ENCODE results near the gene TOMM7.
A peak's percentile ranks its signal among the peaks of the same experiment; 100 is the strongest.
"Not testable (repeated sequence)": the region's sequence is repeated elsewhere in the genome, so short reads cannot be mapped to it uniquely, and the experiment has no call there.

Gene TOMM7

GRCh38 chr7:22850394-22850793 is 27.7 kb upstream of the TOMM7 start:
- H3K4me3 ChIP-seq (ENCODE audit: low read depth, low read length); H3K36me3 ChIP-seq (ENCODE audit: control insufficient read depth, insufficient read depth, low read length); H3K9ac ChIP-seq (ENCODE audit: low read depth, low read length); H3K4me1 ChIP-seq (ENCODE audit: control insufficient read depth, insufficient read depth, low read length); H3K9me3 ChIP-seq (ENCODE audit: control insufficient read depth, insufficient read depth, low read length): not testable (repeated sequence)
- H3K27me3 ChIP-seq (ENCODE audit: control insufficient read depth, insufficient read depth, low read length): peaks cover 12% of the 10 kb centered on the region

GRCh38 chr7:22849662-22850061 is 27.0 kb upstream of the TOMM7 start:
- no peak overlapping the region for H3K9ac ChIP-seq (ENCODE audit: low read depth, low read length)
- no peaks in the 10 kb centered on the region for H3K9me3 ChIP-seq (ENCODE audit: control insufficient read depth, insufficient read depth, low read length)
- H3K27me3 ChIP-seq (ENCODE audit: control insufficient read depth, insufficient read depth, low read length): peaks cover 12% of the 10 kb centered on the region
- H3K4me1 ChIP-seq (ENCODE audit: control insufficient read depth, insufficient read depth, low read length): peaks cover 4% of the 10 kb centered on the region
- H3K36me3 ChIP-seq (ENCODE audit: control insufficient read depth, insufficient read depth, low read length): no peaks in the 10 kb centered on the region
- H3K4me3 ChIP-seq (ENCODE audit: low read depth, low read length): no peak overlapping the region

GRCh38 chr7:22849172-22849571 is 26.5 kb upstream of the TOMM7 start:
- no peak overlapping the region for H3K4me3 ChIP-seq (ENCODE audit: low read depth, low read length)
- peaks cover 4% of the 10 kb centered on the region for H3K4me1 ChIP-seq (ENCODE audit: control insufficient read depth, insufficient read depth, low read length)
- H3K9ac ChIP-seq (ENCODE audit: low read depth, low read length): no peak overlapping the region
- no peaks in the 10 kb centered on the region for H3K9me3 ChIP-seq (ENCODE audit: control insufficient read depth, insufficient read depth, low read length)
- H3K36me3 ChIP-seq (ENCODE audit: control insufficient read depth, insufficient read depth, low read length): no peaks in the 10 kb centered on the region
- H3K27me3 ChIP-seq (ENCODE audit: control insufficient read depth, insufficient read depth, low read length): peaks cover 12% of the 10 kb centered on the region

GRCh38 chr7:22846961-22847360 is 24.3 kb upstream of the TOMM7 start:
- Histone ChIP-seq H3K9ac (ENCODE audit: low read depth, low read length) (no peak overlapping the region), H3K36me3 (ENCODE audit: control insufficient read depth, insufficient read depth, low read length) (no peaks in the 10 kb centered on the region), H3K9me3 (ENCODE audit: control insufficient read depth, insufficient read depth, low read length) (no peaks in the 10 kb centered on the region), H3K27me3 (ENCODE audit: control insufficient read depth, insufficient read depth, low read length) (peaks cover 3% of the 10 kb centered on the region), H3K4me1 (ENCODE audit: control insufficient read depth, insufficient read depth, low read length) (peaks cover 13% of the 10 kb centered on the region), H3K4me3 (ENCODE audit: low read depth, low read length) (no peak overlapping the region)

GRCh38 chr7:22845221-22845834 is 22.7 kb upstream of the TOMM7 start:
- Histone ChIP-seq H3K27me3 (ENCODE audit: control insufficient read depth, insufficient read depth, low read length) (peaks cover 3% of the 10 kb centered on the region), H3K4me3 (ENCODE audit: low read depth, low read length) (no peak overlapping the region), H3K9ac (ENCODE audit: low read depth, low read length) (no peak overlapping the region), H3K9me3 (ENCODE audit: control insufficient read depth, insufficient read depth, low read length) (no peaks in the 10 kb centered on the region), H3K4me1 (ENCODE audit: control insufficient read depth, insufficient read depth, low read length) (peaks cover 12% of the 10 kb centered on the region), H3K36me3 (ENCODE audit: control insufficient read depth, insufficient read depth, low read length) (no peaks in the 10 kb centered on the region)

- no peak overlapping the region for H3K9ac ChIP-seq (ENCODE audit: low read depth, low read length)
- no peaks in the 10 kb centered on the region for H3K36me3 ChIP-seq (ENCODE audit: control insufficient read depth, insufficient read depth, low read length)
- H3K4me1 ChIP-seq (ENCODE audit: control insufficient read depth, insufficient read depth, low read length): peaks cover 12% of the 10 kb centered on the region
- H3K9me3 ChIP-seq (ENCODE audit: control insufficient read depth, insufficient read depth, low read length): no peaks in the 10 kb centered on the region
- no peak overlapping the region for H3K4me3 ChIP-seq (ENCODE audit: low read depth, low read length)
- peaks cover 3% of the 10 kb centered on the region for H3K27me3 ChIP-seq (ENCODE audit: control insufficient read depth, insufficient read depth, low read length)
Observed at GRCh38 chr7:22843681-22844309, 21.1 kb upstream of the TOMM7 start.

- Histone ChIP-seq H3K36me3 (ENCODE audit: control insufficient read depth, insufficient read depth, low read length) (no peaks in the 10 kb centered on the region), H3K4me3 (ENCODE audit: low read depth, low read length) (no peak overlapping the region), H3K9me3 (ENCODE audit: control insufficient read depth, insufficient read depth, low read length) (no peaks in the 10 kb centered on the region), H3K9ac (ENCODE audit: low read depth, low read length) (no peak overlapping the region), H3K4me1 (ENCODE audit: control insufficient read depth, insufficient read depth, low read length) (peaks cover 12% of the 10 kb centered on the region), H3K27me3 (ENCODE audit: control insufficient read depth, insufficient read depth, low read length) (peaks cover 3% of the 10 kb centered on the region)
Observed at GRCh38 chr7:22842973-22843372, 20.3 kb upstream of the TOMM7 start.

GRCh38 chr7:22842383-22842941 is 19.8 kb upstream of the TOMM7 start:
- Histone ChIP-seq H3K9ac (ENCODE audit: low read depth, low read length) (no peak overlapping the region), H3K4me1 (ENCODE audit: control insufficient read depth, insufficient read depth, low read length) (peaks cover 12% of the 10 kb centered on the region), H3K4me3 (ENCODE audit: low read depth, low read length) (no peak overlapping the region), H3K27me3 (ENCODE audit: control insufficient read depth, insufficient read depth, low read length) (peaks cover 3% of the 10 kb centered on the region), H3K36me3 (ENCODE audit: control insufficient read depth, insufficient read depth, low read length) (no peaks in the 10 kb centered on the region), H3K9me3 (ENCODE audit: control insufficient read depth, insufficient read depth, low read length) (no peaks in the 10 kb centered on the region)

- H3K9me3 ChIP-seq (ENCODE audit: control insufficient read depth, insufficient read depth, low read length): no peaks in the 10 kb centered on the region
- H3K4me1 ChIP-seq (ENCODE audit: control insufficient read depth, insufficient read depth, low read length): peaks cover 13% of the 10 kb centered on the region
- no peak overlapping the region for H3K4me3 ChIP-seq (ENCODE audit: low read depth, low read length)
- H3K9ac ChIP-seq (ENCODE audit: low read depth, low read length): peak overlapping the region; percentile 65
- peaks cover 3% of the 10 kb centered on the region for H3K27me3 ChIP-seq (ENCODE audit: control insufficient read depth, insufficient read depth, low read length)
- no peaks in the 10 kb centered on the region for H3K36me3 ChIP-seq (ENCODE audit: control insufficient read depth, insufficient read depth, low read length)
Observed at GRCh38 chr7:22841954-22842353, 19.3 kb upstream of the TOMM7 start.

- no peaks in the 10 kb centered on the region for H3K27me3 ChIP-seq (ENCODE audit: control insufficient read depth, insufficient read depth, low read length)
- H3K4me1 ChIP-seq (ENCODE audit: control insufficient read depth, insufficient read depth, low read length): peaks cover 7% of the 10 kb centered on the region
- H3K36me3 ChIP-seq (ENCODE audit: control insufficient read depth, insufficient read depth, low read length): no peaks in the 10 kb centered on the region
- H3K9me3 ChIP-seq (ENCODE audit: control insufficient read depth, insufficient read depth, low read length): no peaks in the 10 kb centered on the region
- no peak overlapping the region for H3K4me3 ChIP-seq (ENCODE audit: low read depth, low read length)
- no peak overlapping the region for H3K9ac ChIP-seq (ENCODE audit: low read depth, low read length)
Observed at GRCh38 chr7:22837308-22837707, 14.7 kb upstream of the TOMM7 start.

- H3K9me3 ChIP-seq (ENCODE audit: control insufficient read depth, insufficient read depth, low read length); H3K4me1 ChIP-seq (ENCODE audit: control insufficient read depth, insufficient read depth, low read length); H3K4me3 ChIP-seq (ENCODE audit: low read depth, low read length); H3K27me3 ChIP-seq (ENCODE audit: control insufficient read depth, insufficient read depth, low read length); H3K36me3 ChIP-seq (ENCODE audit: control insufficient read depth, insufficient read depth, low read length); H3K9ac ChIP-seq (ENCODE audit: low read depth, low read length): not testable (repeated sequence)
Observed at GRCh38 chr7:22836506-22836905, 13.9 kb upstream of the TOMM7 start.

GRCh38 chr7:22833957-22834356 is 11.3 kb upstream of the TOMM7 start:
- Histone ChIP-seq H3K4me1 (ENCODE audit: control insufficient read depth, insufficient read depth, low read length) (peaks cover 2% of the 10 kb centered on the region), H3K9ac (ENCODE audit: low read depth, low read length) (no peak overlapping the region), H3K9me3 (ENCODE audit: control insufficient read depth, insufficient read depth, low read length) (no peaks in the 10 kb centered on the region), H3K36me3 (ENCODE audit: control insufficient read depth, insufficient read depth, low read length) (no peaks in the 10 kb centered on the region), H3K27me3 (ENCODE audit: control insufficient read depth, insufficient read depth, low read length) (no peaks in the 10 kb centered on the region), H3K4me3 (ENCODE audit: low read depth, low read length) (no peak overlapping the region)

Measured in iPS-15b (cell line).